HepG2 (cell line): ENCODE data around the gene PRSS48. TPM values are rescaled to one million over a fixed set of nuclear protein-coding genes. Genes with fewer than 3 reads are reported as not detected.

Source experiments
- AHR ChIP-seq: IDR thresholded peaks from 2 replicates; pipeline ENCODE4 v1.6.1; 2018; ENCODE audit warnings: missing genetic modification reagents, missing compliant biosample characterization
- BRCA1 ChIP-seq: sonication (generic); formaldehyde crosslinking; IDR thresholded peaks from 2 replicates; pipeline ENCODE4 v1.4.0; 2020; ENCODE audit warnings: missing genetic modification reagents
- CENPX ChIP-seq: sonication (generic); formaldehyde crosslinking; IDR thresholded peaks from 2 replicates; pipeline ENCODE4 v1.9.0; 2021; ENCODE audit warnings: mild to moderate bottlenecking, missing genetic modification reagents, moderate library complexity
- HCFC1 ChIP-seq: fragments of 150-350 bp; IDR thresholded peaks from 2 replicates; pipeline ENCODE4 v1.6.1; 2014; ENCODE audit warnings: low read depth, low read length
- HMG20A ChIP-seq: IDR thresholded peaks from 2 replicates; pipeline ENCODE4 v1.6.1; 2016; ENCODE audit warnings: borderline replicate concordance
- NCOR1 ChIP-seq: fragments of 200-600 bp; sonication (generic); IDR thresholded peaks from 2 replicates; pipeline ENCODE4 v1.7.0; 2017; ENCODE audit warnings: antibody characterized with exemption, low read length, borderline replicate concordance
- PCBP1 ChIP-seq: fragments of 200-400 bp; formaldehyde crosslinking; IDR thresholded peaks from 2 replicates; pipeline ENCODE4 v1.6.1; 2017; ENCODE audit warnings: mild to moderate bottlenecking, low read depth, low read length, borderline replicate concordance
- PCBP2 ChIP-seq: fragments of 200-400 bp; formaldehyde crosslinking; optimal IDR thresholded peaks from 2 replicates; pipeline ENCODE3; 2018; ENCODE audit warnings: low read length, low read depth; ENCODE audit not compliant: poor library complexity, severe bottlenecking
- RCOR2 ChIP-seq: IDR thresholded peaks from 2 replicates; pipeline ENCODE4 v1.6.1; 2016; ENCODE audit warnings: missing biosample characterization, missing genetic modification reagents
- SMYD3 ChIP-seq: sonication (generic); formaldehyde crosslinking; IDR thresholded peaks from 2 replicates; pipeline ENCODE4 v1.8.1; 2023; ENCODE audit warnings: mild to moderate bottlenecking, missing genetic modification reagents
- ZC3H13 ChIP-seq: sonication (generic); formaldehyde crosslinking; IDR thresholded peaks from 2 replicates; pipeline ENCODE4 v1.8.1; 2023; ENCODE audit warnings: mild to moderate bottlenecking, missing genetic modification reagents, moderate library complexity
- ZIK1 ChIP-seq: sonication (generic); formaldehyde crosslinking; IDR thresholded peaks from 2 replicates; pipeline ENCODE4 v1.5.0; 2020; ENCODE audit warnings: mild to moderate bottlenecking, low read depth, missing genetic modification reagents, borderline replicate concordance
- ZKSCAN8 ChIP-seq: IDR thresholded peaks from 2 replicates; pipeline ENCODE4 v1.6.1; 2016; ENCODE audit warnings: borderline replicate concordance, missing genetic modification reagents, missing compliant biosample characterization
- ZNF460 ChIP-seq: sonication (generic); formaldehyde crosslinking; IDR thresholded peaks from 2 replicates; pipeline ENCODE4 v1.5.1; 2020; ENCODE audit warnings: missing genetic modification reagents, mild to moderate bottlenecking, borderline replicate concordance
- ZNF550 ChIP-seq: sonication (generic); formaldehyde crosslinking; IDR thresholded peaks from 2 replicates; pipeline ENCODE4 v1.4.0; 2020; ENCODE audit warnings: mild to moderate bottlenecking, missing genetic modification reagents, borderline replicate concordance
- ZNF614 ChIP-seq: IDR thresholded peaks from 2 replicates; pipeline ENCODE4 v1.6.1; 2018; ENCODE audit warnings: missing biosample characterization, missing genetic modification reagents, inconsistent platforms, borderline replicate concordance
- ZNF792 ChIP-seq: IDR thresholded peaks from 2 replicates; pipeline ENCODE4 v1.6.1; 2016
- ZNF816 ChIP-seq: sonication (generic); formaldehyde crosslinking; IDR thresholded peaks from 2 replicates; pipeline ENCODE4 v1.8.0; 2022; ENCODE audit warnings: missing genetic modification reagents, mild to moderate bottlenecking, borderline replicate concordance
- polyA plus RNA-seq, 8 experiments: library from polyadenylated mRNA; depleted of rRNA in 3 of 8; stranded (reverse) in 7 of 8; unstranded in 1 of 8; fragments of >200 nt; fragmentation: Illumina TruSeq in 4 of 8; extraction: Trizol in 4 of 8; gene quantifications; 2 replicates each; pipeline versions ENCODE4 v1.2.1 to v1.2.3, GENCODE V29; 2011 to 2016; ENCODE audit warnings: low read depth in 4 of 8, missing spikeins in 1 of 8, mixed read lengths in 1 of 8; ENCODE audit not compliant: insufficient read depth in 1 of 8
- total RNA-seq, 5 experiments: library from RNA; depleted of rRNA; stranded (reverse); fragments of >200 nt; fragmentation: Illumina TruSeq; extraction: Trizol; gene quantifications; 2 replicates each; pipeline ENCODE4 v1.2.3, GENCODE V29; 2016; ENCODE audit warnings: low read depth in 1 of 5
- TF ChIP-seq, protein P1 (sequence below): sonication (generic); formaldehyde crosslinking; conservative IDR thresholded peaks from 2 replicates; pipeline ENCODE4 v1.8.0; 2022; ENCODE audit warnings: mild to moderate bottlenecking, moderate library complexity, missing genetic modification reagents
- TF ChIP-seq, protein P2 (sequence below): sonication (generic); formaldehyde crosslinking; IDR thresholded peaks from 2 replicates; pipeline ENCODE4 v1.8.0; 2022; ENCODE audit warnings: missing genetic modification reagents, low read depth, mild to moderate bottlenecking, borderline replicate concordance

Gene PRSS48
- total and polyA plus RNA-seq, 2 of the 13 experiments (the other 11 are each of a cell fraction or from before 2014, with no cell fraction given), result not detected

DNA sequence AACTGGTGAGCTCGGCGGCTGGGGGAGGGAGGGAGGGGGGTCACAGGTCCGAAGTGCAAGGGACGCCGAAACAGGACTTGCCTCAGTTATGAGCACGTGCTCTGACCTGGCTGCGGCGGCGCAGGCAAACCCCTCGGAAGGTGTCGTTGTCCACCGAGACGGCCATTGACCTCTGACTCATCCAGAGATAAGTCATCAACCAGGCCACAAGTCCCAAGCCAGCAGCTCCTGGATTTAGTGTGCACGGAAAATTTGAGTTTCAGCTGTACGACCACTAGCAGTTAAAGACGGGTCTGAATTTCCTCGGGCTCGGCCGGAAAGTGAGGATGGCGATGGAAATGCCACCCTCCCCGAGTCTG lies 47.8 kb downstream of the PRSS48 start (continued):
- TF ChIP-seq, protein P1, sequence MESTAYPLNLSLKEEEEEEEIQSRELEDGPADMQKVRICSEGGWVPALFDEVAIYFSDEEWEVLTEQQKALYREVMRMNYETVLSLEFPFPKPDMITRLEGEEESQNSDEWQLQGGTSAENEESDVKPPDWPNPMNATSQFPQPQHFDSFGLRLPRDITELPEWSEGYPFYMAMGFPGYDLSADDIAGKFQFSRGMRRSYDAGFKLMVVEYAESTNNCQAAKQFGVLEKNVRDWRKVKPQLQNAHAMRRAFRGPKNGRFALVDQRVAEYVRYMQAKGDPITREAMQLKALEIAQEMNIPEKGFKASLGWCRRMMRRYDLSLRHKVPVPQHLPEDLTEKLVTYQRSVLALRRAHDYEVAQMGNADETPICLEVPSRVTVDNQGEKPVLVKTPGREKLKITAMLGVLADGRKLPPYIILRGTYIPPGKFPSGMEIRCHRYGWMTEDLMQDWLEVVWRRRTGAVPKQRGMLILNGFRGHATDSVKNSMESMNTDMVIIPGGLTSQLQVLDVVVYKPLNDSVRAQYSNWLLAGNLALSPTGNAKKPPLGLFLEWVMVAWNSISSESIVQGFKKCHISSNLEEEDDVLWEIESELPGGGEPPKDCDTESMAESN (CRISPR knock-in tag), result peak; percentile 81
- TF ChIP-seq ZNF460 (CRISPR knock-in tag) (no peak), HMG20A (peak; percentile 58; the same call in 1 of the 2 replicates), PCBP1 (0 out of 2 replicates have a peak, but pooled peaks have one; percentile 54), HCFC1 (no peak), ZNF792 (peak; percentile 73; the same call in 1 of the 2 replicates), ZNF550 (CRISPR knock-in tag) (no peak), BRCA1 (CRISPR knock-in tag) (peak; percentile 89; the same call in 1 of the 2 replicates), ZNF816 (CRISPR knock-in tag) (no peak), AHR (no peak), RCOR2 (CRISPR knock-in tag) (no peak), ZIK1 (CRISPR knock-in tag) (no peak), ZC3H13 (CRISPR knock-in tag) (no peak), PCBP2 (no peak), ZKSCAN8 (CRISPR knock-in tag) (peak; percentile 52; the same call in 1 of the 2 replicates), CENPX (no peak), NCOR1 (peak; percentile 55; the same call in 1 of the 2 replicates), SMYD3 (CRISPR knock-in tag) (no peak), ZNF614 (CRISPR knock-in tag) (peak; percentile 40; the same call in 1 of the 2 replicates)
- TF ChIP-seq, protein P2, sequence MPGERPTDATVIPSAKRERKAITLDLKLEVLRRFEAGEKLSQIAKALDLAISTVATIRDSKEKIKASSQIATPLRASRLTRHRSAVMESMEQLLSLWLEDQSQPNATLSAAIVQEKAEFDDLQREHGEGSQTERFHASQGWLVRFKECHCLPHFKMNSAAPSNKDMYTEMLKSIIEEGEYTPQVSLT, result 0 out of 2 replicates have a peak, but pooled peaks have one; percentile 39
